ENCODE data around the gene KRT84.
"Not testable (repeated sequence)": the region's sequence is repeated elsewhere in the genome, so short reads cannot be mapped to it uniquely, and the experiment has no call there.

The KRT84 gene

DNA sequence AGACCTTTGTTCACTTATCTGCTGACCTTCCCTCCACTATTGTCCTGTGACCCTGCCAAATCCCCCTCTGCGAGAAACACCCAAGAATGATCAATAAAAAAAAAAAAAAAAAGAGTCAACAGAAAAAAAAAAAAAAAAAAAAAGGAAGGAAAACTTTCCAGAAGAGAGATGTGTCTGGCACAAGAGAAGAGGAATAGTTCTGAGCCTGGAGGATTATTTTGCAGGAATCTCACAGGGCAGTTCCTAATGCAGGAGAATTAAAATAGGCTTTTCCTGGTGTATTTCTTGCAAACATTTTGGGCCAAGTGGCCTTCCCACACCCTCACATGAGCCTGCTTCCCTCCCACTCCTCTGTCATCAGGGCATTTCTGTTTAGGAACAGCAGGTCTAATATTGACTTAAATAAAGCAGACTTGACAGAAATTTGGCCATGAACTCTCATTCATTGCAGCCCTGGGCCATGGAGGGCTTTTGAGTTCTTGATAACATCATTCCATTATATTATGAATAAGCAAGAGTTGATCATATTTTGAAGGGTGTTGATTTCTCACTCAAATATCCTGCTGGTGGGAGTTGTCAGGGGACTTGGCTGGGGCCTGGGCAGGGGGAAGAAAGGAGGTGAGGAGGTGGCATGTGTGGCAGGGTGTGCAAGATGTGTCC lies 25.3 kb upstream of the KRT84 start:
- DNase-seq: not testable (repeated sequence)

DNA sequence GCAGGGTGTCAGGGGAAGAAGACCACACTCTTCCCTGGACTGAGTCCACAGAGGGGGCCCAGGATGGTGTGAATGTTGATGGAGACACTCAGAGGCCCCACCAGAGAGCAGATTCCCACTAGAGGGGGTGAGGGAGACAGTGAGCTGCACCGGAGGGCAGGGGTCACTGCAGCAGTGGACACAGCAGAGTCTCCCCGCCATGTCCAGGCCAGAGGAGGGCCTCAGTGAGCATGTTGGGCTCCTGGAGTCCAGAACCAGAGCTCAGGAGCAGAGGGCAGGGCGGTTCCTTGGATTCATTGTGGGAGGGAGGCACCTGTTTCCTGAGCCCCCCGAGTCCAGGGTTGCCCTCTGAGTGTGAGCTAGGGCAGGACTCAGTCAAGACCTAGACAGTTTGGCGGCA lies 22.5 kb upstream of the KRT84 start:
- no peak for DNase-seq

DNA sequence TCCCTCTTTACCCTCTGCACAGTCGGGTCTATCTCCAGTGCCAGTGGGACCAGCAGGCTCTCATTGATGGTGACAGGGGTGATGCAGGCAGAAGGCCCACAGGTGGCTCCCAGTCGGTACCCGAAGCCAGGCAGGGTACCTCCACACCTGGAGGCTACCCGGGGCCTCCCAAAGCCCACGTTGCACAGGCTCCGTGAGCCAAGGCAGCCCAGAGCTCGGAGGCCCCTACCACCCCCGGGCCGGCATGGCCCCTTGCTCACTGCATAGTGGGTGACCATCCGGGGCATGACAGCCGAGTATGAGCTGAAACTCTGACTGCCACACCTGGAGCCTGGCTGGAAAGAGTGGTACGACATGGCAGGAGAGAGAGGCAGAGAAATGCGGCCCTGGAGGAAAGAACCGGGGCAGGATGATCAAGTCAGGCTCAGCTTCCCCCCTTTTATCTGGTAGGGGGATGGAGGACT lies 20.5 kb upstream of the KRT84 start, which contains the start of gene KRT82:
Gene KRT82, minus strand, starts transcription at position 414 of the 464 bp plus-strand sequence. Its CDS starts 58 bp downstream, at position 356.
- DNase-seq: no peak

DNA sequence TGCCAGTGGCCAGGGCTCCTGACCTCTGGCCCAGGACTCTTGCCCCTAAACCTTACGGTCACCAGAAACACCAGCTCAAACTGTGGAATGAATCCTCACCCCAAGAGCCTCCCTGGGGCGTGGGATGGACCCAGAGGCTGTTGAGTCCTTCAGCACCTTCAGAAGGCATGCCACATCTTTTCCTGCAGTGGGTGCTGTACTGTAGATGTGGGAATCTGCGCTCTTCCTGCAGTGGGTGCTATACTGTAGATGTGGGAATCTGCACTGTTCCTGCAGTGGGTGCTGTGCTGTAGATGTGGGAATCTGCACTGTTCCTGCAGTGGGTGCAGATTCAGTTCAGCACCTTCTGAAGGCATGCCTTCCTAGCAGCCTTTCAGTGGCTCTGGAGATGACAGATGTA lies 19.5 kb upstream of the KRT84 start:
- no peak for DNase-seq

DNA sequence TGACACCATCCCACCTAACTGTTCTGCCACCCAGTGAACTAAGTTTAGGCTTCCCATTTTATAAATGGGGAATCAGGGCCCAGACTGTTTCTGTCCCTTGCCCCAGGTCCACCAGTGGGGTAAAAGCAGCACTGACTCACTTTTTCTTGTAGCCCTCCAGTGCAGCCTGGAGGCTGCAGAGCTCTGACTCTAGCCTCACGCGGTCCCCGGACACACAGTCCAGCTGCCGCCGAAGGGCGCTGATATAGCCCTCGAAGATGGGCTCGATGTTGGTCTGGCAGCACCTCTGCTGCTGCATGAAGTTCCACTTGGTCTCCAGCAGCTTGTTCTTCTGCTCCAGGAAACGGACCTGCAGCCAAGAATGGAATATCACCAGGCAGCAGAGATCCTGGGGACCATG lies 18.1 kb upstream of the KRT84 start:
- DNase-seq: no peak

DNA sequence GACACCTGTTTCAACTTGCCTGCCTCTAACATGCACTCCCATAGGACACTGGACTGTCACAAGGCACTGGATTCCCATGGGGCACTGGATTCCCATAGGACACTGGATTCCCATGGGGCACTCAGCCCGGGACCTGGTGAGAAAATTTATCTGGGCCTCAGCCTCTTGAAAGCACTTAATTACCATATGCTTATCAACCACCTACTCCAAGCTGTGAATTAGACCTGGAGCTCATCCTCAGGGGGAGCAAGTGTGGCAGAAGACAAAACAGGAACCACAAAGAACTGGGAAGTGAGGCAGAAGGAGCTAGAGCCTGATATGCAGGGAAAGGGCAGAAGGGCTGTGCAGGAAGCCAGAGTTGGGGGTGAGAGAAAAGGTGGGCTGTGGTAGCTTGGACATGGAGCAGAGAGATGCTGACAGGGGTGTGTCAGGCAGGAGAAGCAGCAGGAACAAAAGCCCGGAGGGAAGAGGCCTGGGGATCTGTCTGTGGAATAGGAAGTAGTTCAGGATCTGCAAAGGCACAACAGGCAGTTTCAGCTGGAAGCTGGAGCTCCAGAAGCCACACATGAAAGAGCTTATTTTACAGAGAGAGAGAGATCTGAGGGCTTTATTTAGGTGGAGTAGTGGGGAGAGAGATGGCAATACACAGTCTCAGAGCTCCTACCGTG lies 17.6 kb upstream of the KRT84 start:
- peak; percentile 7 to 15 for DNase-seq

DNA sequence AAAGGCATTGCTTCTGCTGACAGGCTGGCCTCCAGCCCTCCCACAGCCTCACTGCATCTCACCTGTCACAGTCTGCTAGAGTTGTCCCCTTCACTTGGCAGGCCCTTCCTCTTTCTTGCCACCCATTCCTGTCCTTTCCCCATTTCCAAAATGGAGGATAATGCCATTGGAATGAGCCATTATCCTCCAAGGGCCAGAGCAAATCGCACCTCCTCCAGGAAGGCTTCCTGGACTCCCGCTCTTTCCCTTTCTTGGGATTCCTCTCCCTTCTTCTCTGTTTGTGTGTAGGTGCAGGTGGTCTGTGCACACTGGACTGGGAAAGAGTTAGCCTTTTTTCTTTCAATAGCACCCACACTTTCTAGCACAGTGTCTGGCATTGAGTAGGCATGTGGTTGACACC lies 16.9 kb upstream of the KRT84 start:
- no peak for DNase-seq

DNA sequence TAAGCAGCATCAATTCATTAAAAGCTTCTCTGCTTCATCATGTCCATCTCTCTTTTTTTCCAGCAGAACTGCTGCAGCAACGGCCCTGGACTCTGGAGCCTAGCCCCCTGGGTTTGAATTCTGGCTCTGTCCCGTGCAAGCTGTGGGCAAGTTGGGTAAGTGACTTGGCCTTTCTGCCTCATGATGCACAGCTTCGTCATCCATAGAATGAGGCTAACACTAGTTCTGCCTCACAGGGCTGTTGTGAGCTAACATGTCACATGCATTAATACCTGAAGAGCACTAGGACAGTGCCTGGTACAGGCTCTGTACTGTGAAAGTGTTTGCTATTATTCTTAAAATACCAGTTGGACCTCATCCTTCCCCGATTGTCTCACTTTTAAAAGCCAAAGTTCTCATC lies 16.5 kb upstream of the KRT84 start:
- no peak for DNase-seq

DNA sequence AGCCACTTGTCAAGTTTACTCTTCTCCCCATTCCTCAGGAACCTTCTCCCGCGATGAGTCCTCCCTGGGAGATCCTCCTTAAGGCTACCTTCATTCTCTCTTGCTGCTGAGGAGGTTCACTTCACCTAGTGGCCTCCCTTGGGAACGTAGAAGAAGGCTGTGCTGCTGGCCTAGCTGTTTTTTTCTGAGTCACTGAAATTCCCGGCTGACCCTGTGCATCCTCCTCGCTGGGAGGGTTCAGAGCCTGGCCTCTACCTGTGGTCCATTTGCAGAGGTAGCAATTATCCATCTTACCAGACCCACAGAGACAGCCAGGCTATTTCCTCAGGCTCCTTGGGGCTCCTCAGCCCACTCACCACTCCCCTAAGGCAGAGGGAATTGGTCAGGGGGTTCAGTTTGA lies 16.1 kb upstream of the KRT84 start:
- DNase-seq: no peak

DNA sequence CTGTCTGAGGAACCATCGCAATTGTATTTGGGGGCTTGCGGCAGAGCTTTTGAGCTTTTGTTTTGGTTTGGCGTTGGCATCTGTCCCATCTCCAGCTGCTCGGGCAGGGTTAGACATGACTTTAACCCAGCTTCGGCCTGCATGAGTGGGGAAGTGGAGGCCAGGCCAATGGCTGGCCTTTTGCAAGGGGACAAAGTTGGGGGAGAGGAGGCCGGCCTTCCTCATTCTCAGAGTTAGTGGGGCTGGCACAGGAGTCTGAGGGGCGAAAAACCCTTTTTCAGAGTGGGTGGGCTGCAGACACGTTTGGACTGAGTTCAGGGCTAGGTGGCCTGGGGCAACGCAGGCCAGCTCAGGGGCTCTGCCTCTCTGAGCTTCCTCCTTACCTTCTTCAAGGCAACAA lies 15.5 kb upstream of the KRT84 start:
- DNase-seq: no peak

DNA sequence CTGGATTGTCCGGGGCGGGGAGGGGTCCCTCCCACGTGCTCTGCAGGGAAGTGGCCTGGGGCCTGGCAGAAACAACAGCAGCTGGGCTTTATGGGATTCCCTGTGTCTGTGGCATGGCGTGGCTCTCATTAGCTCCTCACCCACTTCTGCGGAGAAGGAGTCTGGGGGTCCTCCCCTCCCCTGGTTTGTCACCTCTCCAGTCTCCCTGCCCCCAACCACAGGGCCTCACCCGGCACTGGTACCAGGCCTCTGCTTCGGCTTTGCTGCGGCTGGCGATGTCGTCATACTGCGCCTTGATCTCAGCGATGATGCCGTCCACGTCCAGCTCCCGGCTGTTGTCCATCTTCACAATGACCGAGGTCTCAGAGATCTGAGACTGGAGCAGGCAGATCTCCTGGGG lies 14.3 kb upstream of the KRT84 start:
- DNase-seq: no peak

DNA sequence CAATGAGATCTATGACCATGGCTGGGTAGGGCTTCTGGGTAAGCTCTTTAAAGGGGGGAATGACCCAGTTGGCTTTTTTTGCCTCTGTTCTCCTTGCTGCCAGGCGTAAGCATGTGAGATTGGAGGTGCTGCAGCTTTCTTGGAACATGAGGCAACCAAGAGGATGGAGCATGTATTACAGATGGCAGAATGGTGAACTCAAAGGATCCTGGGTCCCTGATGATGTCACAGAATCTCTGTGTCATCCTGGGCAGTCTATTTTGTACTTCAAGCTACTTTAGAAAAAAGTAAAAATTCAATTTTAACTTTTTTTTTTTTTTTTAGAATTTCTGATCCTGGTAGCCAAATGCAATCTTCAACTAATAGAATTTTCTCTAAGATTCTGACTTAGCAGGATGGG lies 12.7 kb upstream of the KRT84 start:
- DNase-seq: no peak

DNA sequence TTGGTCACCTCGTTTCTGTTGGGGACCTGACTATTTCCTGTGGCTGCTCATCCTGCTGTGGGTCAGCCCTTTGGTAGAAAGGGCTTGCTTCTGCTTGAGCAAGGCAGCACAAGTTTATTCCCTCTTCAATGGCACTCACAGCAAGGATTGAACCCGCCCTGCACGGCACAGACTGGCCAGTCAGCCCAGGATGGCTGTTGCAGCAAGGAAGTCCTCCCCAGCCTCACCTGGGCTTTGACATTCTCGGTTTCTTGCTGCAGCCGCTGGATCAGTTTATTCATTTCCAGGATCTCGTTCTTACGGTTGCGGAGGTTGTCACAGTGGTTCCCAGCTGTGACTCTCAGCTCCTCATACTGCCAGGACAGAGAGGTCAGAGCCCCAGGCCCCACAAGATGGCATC lies 11.2 kb upstream of the KRT84 start:
- no peak for DNase-seq

DNA sequence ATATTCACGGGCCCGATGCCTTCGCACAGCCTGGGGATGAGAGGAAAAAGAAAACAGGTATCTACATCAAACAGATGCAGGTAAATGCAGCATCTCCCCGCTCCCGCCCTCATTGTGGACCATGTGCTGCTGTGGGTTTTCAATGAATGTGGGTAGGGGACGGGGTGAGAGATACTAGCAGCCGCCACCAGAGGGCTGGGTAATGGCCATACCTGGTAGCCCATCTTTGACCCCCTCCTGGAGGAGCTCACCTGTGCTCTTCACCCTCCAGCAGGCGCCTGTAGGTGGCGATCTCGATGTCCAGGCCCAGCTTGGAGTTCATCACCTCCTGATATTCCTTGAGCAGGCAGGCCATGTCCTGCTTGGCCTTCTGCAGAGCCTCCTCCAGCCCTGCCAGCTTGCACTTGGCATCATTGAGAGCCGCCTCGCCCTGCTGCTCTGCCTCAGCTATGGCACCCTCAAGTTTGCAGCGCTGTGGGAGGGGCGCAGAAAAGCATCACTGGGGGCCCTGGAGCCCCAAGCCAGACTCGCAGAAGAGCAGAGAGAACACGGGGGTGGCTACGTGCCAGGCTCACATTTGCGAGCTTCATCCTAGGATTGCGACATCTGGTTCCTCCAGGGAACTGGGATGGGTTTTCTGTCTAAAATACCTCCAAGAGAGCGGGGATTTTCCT lies 10.4 kb upstream of the KRT84 start:
- DNase-seq: no peak

DNA sequence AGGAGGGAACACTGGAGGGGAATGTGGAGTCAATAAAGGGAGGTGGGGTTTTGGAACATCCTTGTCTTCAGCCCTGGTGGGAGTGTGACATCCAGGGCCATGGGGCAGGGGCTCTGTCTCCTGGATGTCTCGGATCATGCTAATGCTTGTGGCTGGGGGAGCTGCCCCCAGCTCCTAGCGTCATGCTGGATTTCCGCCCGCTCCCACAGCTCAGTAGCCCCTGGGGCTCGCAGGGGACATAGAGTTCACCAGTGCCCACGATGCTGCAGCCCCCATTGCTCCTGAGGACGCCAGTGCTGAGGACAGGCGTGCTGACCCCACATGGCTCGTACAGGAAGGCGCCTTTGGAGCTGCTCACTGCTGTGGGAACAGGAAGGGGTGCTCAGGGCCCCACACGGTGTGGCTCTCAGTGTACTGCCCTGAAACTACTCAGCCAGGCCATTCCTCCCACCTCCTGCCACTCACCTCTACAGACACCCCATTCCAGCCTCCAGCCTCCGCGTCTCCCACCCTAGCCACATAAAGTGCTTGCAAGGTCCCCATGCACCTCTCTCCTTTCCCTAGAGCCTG lies 9.5 kb upstream of the KRT84 start:
- no peak for DNase-seq

DNA sequence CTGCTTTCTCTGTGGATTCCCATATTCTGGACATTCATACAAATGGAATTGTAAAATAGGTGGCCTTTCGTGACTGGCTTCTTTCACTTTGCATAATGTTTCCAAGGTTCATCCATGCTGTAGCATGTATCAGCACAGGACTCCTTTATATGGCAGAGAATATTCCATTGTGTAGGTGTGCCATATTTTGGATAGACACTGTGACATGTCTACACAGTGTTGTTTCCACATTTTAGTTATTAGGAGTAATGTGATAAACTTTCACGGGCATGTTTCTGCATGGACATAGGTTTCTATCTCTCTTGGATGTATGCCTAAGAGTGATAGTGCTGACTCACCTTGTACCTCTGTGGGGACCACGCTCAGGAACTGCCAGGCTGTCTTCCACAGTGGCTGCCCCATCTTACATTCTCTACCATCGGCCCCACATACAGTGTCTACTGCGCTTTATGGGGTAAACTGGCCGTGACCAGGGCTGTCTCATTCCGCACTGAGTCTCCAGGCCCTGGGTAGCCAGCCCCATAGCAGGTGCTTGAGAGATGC lies 7.1 kb upstream of the KRT84 start:
- DNase-seq: no peak

DNA sequence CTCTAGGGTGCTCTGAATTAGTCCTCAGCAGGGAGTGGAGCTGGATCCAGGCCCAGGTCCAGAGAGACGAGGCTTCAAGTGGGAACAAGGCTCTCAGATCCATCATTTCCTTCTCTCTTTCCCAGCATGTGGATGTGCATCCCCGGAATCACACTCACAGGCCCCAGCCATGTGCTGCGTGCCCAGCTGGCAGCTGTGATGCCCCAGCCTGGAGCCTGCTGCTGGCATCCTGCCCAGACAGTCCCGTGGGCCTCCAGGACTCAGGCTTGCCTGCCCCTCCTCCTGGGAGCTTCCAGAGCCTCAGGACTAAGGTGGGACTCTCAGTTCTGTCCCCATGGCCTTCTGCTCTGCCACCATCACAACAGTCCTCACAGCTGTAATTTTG lies 6.2 kb upstream of the KRT84 start:
- DNase-seq: no peak

DNA sequence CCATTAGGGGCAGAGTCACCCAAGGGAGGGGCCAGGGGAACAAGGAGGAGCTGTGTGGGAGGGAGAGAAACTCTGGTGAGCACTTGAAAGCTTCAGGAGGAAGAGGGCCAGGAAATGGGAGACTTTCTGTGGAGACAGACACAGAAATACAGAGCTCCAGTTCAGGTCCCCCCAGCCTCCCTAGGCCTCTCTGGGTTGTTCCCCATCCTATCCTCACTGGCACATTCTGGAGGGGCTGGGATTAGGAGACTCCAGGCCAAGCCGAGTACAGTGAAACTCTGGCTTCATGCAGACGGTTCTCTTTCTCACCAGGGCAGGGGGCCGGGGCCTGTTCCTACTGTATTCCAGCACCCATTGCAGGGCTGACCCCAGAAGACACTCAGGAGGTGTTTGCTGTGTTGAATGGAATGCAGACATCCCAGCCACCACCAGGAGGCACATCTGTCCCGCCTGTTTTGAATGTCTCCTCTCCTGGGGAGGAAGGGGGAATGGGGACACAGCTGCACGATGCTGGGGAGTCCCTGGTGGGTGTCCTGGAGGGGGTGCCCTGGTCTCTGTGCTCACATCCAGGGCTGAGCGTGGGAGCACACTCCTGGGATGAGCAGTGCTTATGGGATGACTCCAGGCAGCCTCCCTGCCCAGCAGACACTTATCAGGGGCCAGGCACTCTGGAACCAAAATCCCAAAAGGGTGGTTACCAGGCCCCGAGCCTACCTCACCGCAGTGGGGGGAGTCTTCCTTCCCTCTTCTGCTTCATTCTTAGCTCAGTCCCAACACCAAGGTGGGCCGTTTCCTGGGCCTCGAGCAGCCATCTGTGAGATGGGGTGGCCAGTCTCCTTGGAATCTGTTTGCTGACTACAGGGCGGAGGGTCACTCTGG lies 5.5 kb upstream of the KRT84 start:
- peak in 1 of 2 donors; percentile 30 for DNase-seq

DNA sequence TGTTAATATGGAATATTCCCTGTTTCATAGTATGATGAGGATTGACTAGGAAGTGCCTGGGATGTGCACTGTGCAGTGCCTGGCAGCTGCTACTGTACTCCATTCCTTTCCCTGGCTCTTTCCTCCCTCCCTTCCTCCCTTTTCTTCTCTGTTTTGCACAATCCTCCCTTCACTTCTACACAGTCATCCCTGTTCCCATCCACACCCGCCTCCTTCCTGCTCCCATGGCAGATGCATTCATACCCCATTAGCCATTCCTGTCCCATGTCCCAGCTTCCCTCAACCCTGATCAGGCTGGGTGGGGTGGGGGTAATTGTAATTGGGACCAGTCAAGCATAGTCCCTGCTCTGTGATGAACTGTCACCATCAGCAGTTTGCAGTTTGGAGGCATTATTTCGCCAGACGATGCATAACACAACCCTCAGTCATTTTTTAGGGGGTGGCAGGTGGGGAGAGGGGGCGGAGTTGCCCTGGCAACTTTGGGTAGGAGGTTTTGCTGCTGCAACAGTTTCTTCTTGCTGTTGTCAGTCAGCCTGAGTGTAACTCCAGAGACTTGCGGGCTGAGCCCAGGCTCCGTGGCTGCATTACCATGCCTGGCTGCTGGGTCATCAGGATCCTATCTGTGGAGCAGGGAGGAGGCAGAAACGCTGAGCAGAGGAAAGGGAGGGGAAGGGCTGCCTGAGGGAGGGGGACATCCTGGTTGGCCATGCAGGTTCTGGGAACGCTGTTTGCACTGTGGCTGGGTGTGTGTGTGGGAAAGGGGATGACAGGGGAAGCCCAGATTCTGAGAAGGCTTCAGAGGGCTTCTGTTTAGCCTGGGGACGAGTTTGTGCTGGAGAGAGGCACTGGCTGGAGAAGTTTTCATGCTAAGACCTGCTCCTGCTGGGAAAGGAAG lies 4.1 kb upstream of the KRT84 start:
- DNase-seq: no peak

DNA sequence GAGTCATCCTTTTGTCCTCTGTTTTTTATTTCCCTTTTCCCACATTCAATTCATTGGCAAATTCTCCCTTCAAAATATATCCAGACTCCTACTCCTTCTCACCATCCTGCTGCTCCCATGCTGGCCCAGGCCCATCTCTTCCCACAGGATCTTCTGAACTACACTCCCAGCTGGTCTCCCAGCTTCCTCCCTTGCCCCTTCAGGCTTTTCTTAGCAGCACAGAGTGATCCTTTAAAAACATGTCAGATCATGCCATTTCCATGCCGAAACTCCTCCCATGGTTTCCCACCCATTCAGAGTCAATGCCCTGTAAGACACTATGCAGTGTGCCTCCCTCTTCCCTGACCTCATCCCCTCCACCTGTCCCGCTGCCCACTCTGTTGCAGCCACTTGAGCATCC lies 2.4 kb upstream of the KRT84 start:
- no peak for DNase-seq

DNA sequence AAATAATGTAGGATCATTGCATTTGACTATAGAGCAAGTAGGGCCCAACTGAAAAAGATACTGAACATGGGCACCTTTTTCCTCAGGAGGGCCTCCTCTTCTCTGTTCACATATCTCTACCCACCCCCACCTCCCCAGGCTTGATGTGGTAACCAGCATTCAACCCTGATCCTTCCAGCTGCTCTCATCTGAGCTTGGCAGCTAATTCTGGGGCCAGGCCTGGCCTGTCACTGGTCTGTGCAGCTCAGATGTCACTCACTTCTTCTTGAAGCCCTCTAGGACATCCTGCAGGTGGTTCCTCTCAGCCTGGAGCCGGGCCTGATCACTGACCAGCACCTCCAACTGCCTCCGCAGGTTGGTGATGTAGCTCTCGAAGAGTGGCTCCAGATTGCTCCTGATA lies 2.1 kb downstream of the KRT84 start:
- no peak for DNase-seq

All from inflammatory macrophage (primary cell).